ENCODE data around the gene ICAM4.

DNA sequence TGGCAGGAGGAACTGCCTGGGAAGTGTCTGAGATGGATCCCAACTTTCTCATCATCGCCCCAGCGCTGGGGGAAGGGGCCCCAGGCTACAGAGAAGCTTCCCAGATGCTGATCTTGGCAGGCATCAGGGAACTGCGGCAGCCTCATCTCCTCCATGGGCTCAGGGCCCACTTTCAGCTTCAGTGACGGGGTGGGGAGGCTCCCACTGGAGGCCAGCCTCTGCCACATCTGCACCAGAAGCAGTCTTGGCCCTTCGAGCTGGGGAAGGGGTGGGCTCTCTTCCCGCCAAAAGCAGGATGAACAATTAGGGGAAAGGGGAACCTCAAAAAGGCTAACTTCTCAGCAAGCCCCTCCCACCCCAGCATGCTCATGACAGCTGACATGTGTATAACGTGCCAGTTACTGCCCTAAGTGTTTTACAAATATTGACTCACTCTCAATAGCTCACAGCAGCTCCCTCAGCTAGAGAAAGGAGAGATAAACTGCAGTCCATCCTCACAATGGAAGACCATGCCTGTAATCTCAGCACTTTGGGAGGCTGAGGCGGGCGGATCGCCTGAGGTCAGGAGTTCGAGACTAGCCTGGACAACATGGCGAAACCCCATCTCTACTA, 48.5 kb upstream of the ICAM4 start:
- TF ChIP-seq, protein P1, sequence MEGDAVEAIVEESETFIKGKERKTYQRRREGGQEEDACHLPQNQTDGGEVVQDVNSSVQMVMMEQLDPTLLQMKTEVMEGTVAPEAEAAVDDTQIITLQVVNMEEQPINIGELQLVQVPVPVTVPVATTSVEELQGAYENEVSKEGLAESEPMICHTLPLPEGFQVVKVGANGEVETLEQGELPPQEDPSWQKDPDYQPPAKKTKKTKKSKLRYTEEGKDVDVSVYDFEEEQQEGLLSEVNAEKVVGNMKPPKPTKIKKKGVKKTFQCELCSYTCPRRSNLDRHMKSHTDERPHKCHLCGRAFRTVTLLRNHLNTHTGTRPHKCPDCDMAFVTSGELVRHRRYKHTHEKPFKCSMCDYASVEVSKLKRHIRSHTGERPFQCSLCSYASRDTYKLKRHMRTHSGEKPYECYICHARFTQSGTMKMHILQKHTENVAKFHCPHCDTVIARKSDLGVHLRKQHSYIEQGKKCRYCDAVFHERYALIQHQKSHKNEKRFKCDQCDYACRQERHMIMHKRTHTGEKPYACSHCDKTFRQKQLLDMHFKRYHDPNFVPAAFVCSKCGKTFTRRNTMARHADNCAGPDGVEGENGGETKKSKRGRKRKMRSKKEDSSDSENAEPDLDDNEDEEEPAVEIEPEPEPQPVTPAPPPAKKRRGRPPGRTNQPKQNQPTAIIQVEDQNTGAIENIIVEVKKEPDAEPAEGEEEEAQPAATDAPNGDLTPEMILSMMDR (IDR thresholded peaks at IDR 0.05): no peak
- TF ChIP-seq POLR2AphosphoS5 (IDR thresholded peaks at IDR 0.05; ENCODE audit: insufficient read depth in 1 of 2, low read depth in 1 of 2): peak in 1 of 2 donors; percentile 83
- no peak for TF ChIP-seq POLR2A (IDR thresholded peaks at IDR 0.05)

Data from vagina (tissue), 2 donors.